K562 (cell line): Measurements from ENCODE around the gene ATXN2L.
"Not testable (repeated sequence)": the region's sequence is repeated elsewhere in the genome, so short reads cannot be mapped to it uniquely, and the experiment has no call there.

Experiments used
- MTA3 ChIP-seq: fragments of 450-650 bp; formaldehyde crosslinking; IDR thresholded peaks from 2 replicates; pipeline ENCODE4 v1.6.1; 2017; ENCODE audit warnings: mild to moderate bottlenecking, borderline replicate concordance
- SAFB2 ChIP-seq: fragments of 200-400 bp; formaldehyde crosslinking; IDR thresholded peaks from 2 replicates; pipeline ENCODE4 v1.6.1; 2018; ENCODE audit warnings: borderline replicate concordance, low read length, low read depth, moderate library complexity; ENCODE audit not compliant: severe bottlenecking
- SIX5 ChIP-seq, 2 experiments: IDR thresholded peaks; 2 replicates each; pipeline ENCODE4 v1.6.1; 2011; ENCODE audit warnings: low read length in 2 of 2, borderline replicate concordance in 1 of 2, low read depth in 1 of 2, mild to moderate bottlenecking in 1 of 2, moderate library complexity in 1 of 2; ENCODE audit not compliant: insufficient read depth in 1 of 2
- ZBTB8A ChIP-seq: fragments of 450-650 bp; IDR thresholded peaks from 2 replicates; pipeline ENCODE4 v1.6.1; 2018; ENCODE audit warnings: mild to moderate bottlenecking, moderate library complexity; ENCODE audit not compliant: partially characterized antibody
- ZNF274 ChIP-seq: IDR thresholded peaks from 2 replicates; pipeline ENCODE4 v1.6.1; 2011; ENCODE audit warnings: low read depth, mild to moderate bottlenecking, low read length, moderate library complexity, borderline replicate concordance
- TF ChIP-seq, protein P1 (sequence below): sonication (generic); formaldehyde crosslinking; IDR thresholded peaks from 2 replicates; pipeline ENCODE4 v1.8.1; 2023; ENCODE audit warnings: mild to moderate bottlenecking, missing genetic modification reagents
- TF ChIP-seq, protein P2 (sequence below), 3 experiments: IDR thresholded peaks in 2 of 3; conservative IDR thresholded peaks in 1 of 3; 2 replicates each; pipeline ENCODE4 v1.5.1; 2011 to 2012; ENCODE audit warnings: low read length in 3 of 3, mild to moderate bottlenecking in 3 of 3, control low read depth in 2 of 3, improper control_type of control experiment in 1 of 3, inconsistent platforms in 1 of 3, low read depth in 1 of 3, mixed read lengths in 1 of 3, moderate library complexity in 1 of 3; ENCODE audit not compliant: insufficient read depth in 2 of 3
- TF ChIP-seq, protein P3 (sequence below): IDR thresholded peaks from 2 replicates; pipeline ENCODE4 v1.6.1; 2011; ENCODE audit warnings: borderline replicate concordance, low read depth, mild to moderate bottlenecking, moderate library complexity, low read length; ENCODE audit not compliant: insufficient read depth, poor library complexity, severe bottlenecking
- TF ChIP-seq, protein P4 (sequence below): IDR thresholded peaks from 3 replicates; pipeline ENCODE4 v1.6.1; 2011; ENCODE audit warnings: borderline replicate concordance, mild to moderate bottlenecking, moderate library complexity; ENCODE audit not compliant: insufficient read length; ENCODE audit errors: extremely low read depth

DNA sequence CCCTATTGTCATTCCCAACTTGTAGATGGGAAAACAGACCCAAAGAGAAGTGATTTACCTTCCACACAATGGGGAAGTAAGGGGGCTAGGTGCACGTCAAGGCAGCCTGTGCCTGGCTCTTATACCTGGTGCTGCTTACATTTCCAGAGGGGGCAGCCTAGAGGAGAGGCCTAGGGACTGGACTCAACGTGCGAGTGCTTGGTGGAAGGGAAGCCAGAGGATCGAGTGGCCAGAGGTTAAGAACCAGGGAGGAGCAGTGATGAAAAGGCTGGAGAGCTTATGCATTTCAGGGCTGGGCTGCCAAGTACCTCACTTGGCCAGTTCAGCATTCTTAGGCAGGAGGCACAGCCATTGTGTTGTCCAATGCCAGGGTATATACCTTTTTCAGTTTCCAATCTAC lies 40.4 kb upstream of the ATXN2L start:
- TF ChIP-seq, protein P1, sequence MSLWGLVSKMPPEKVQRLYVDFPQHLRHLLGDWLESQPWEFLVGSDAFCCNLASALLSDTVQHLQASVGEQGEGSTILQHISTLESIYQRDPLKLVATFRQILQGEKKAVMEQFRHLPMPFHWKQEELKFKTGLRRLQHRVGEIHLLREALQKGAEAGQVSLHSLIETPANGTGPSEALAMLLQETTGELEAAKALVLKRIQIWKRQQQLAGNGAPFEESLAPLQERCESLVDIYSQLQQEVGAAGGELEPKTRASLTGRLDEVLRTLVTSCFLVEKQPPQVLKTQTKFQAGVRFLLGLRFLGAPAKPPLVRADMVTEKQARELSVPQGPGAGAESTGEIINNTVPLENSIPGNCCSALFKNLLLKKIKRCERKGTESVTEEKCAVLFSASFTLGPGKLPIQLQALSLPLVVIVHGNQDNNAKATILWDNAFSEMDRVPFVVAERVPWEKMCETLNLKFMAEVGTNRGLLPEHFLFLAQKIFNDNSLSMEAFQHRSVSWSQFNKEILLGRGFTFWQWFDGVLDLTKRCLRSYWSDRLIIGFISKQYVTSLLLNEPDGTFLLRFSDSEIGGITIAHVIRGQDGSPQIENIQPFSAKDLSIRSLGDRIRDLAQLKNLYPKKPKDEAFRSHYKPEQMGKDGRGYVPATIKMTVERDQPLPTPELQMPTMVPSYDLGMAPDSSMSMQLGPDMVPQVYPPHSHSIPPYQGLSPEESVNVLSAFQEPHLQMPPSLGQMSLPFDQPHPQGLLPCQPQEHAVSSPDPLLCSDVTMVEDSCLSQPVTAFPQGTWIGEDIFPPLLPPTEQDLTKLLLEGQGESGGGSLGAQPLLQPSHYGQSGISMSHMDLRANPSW (CRISPR knock-in tag), result not testable (repeated sequence)
- TF ChIP-seq SAFB2; ZNF274; MTA3; ZBTB8A; SIX5 (IDR thresholded peaks at IDR 0.05; ENCODE audit: borderline replicate concordance in 1 of 2, insufficient read depth in 1 of 2, low read depth in 1 of 2, low read length in 2 of 2): not testable (repeated sequence)
- TF ChIP-seq, protein P2, sequence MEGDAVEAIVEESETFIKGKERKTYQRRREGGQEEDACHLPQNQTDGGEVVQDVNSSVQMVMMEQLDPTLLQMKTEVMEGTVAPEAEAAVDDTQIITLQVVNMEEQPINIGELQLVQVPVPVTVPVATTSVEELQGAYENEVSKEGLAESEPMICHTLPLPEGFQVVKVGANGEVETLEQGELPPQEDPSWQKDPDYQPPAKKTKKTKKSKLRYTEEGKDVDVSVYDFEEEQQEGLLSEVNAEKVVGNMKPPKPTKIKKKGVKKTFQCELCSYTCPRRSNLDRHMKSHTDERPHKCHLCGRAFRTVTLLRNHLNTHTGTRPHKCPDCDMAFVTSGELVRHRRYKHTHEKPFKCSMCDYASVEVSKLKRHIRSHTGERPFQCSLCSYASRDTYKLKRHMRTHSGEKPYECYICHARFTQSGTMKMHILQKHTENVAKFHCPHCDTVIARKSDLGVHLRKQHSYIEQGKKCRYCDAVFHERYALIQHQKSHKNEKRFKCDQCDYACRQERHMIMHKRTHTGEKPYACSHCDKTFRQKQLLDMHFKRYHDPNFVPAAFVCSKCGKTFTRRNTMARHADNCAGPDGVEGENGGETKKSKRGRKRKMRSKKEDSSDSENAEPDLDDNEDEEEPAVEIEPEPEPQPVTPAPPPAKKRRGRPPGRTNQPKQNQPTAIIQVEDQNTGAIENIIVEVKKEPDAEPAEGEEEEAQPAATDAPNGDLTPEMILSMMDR (IDR thresholded peaks at IDR 0.05 in 2 of 3, conservative IDR thresholded peaks at IDR 0.05 in 1 of 3; ENCODE audit: insufficient read depth in 2 of 3, low read depth in 1 of 3, low read length in 3 of 3), result not testable (repeated sequence)
- TF ChIP-seq, protein P3, sequence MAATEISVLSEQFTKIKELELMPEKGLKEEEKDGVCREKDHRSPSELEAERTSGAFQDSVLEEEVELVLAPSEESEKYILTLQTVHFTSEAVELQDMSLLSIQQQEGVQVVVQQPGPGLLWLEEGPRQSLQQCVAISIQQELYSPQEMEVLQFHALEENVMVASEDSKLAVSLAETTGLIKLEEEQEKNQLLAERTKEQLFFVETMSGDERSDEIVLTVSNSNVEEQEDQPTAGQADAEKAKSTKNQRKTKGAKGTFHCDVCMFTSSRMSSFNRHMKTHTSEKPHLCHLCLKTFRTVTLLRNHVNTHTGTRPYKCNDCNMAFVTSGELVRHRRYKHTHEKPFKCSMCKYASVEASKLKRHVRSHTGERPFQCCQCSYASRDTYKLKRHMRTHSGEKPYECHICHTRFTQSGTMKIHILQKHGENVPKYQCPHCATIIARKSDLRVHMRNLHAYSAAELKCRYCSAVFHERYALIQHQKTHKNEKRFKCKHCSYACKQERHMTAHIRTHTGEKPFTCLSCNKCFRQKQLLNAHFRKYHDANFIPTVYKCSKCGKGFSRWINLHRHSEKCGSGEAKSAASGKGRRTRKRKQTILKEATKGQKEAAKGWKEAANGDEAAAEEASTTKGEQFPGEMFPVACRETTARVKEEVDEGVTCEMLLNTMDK, result not testable (repeated sequence)
- TF ChIP-seq, protein P4, sequence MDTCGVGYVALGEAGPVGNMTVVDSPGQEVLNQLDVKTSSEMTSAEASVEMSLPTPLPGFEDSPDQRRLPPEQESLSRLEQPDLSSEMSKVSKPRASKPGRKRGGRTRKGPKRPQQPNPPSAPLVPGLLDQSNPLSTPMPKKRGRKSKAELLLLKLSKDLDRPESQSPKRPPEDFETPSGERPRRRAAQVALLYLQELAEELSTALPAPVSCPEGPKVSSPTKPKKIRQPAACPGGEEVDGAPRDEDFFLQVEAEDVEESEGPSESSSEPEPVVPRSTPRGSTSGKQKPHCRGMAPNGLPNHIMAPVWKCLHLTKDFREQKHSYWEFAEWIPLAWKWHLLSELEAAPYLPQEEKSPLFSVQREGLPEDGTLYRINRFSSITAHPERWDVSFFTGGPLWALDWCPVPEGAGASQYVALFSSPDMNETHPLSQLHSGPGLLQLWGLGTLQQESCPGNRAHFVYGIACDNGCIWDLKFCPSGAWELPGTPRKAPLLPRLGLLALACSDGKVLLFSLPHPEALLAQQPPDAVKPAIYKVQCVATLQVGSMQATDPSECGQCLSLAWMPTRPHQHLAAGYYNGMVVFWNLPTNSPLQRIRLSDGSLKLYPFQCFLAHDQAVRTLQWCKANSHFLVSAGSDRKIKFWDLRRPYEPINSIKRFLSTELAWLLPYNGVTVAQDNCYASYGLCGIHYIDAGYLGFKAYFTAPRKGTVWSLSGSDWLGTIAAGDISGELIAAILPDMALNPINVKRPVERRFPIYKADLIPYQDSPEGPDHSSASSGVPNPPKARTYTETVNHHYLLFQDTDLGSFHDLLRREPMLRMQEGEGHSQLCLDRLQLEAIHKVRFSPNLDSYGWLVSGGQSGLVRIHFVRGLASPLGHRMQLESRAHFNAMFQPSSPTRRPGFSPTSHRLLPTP, result not testable (repeated sequence)
